Esophagus muscularis mucosa (tissue), 4 donors: ENCODE data around the gene MCRIP2. TPM values are rescaled to one million over a fixed set of nuclear protein-coding genes. Genes with fewer than 3 reads are reported as not detected.

ENCODE experiments used
- DNase-seq: peaks from one replicate; pipeline ENCODE4 v3.0.0-alpha.2; 2017; ENCODE audit errors: extremely low spot score
- H3K27ac ChIP-seq, 4 donors: fragments of 200-600 bp; sonication (generic); replicated peaks in 1 of 4; 1 replicate in 3 of 4; 2 replicates in 1 of 4; pipeline ENCODE4 v1.5.1; 2016 to 2019; ENCODE audit warnings: mild to moderate bottlenecking in 1 of 4
- H3K27me3 ChIP-seq, 4 donors: fragments of 200-600 bp; sonication (generic); one replicate each; pipeline versions ENCODE4 v1.5.1 to v1.6.0; 2016 to 2019
- H3K36me3 ChIP-seq, 4 donors: fragments of 200-600 bp; sonication (generic); one replicate each; pipeline ENCODE4 v1.5.1; 2016 to 2019
- H3K4me1 ChIP-seq, 4 donors: fragments of 200-600 bp; sonication (generic); one replicate each; pipeline ENCODE4 v1.5.1; 2016 to 2019
- H3K4me3 ChIP-seq, 4 donors: fragments of 200-600 bp; sonication (generic); 1 replicate in 2 of 4; 2 replicates in 2 of 4; pipeline ENCODE4 v1.5.1; 2016 to 2019; ENCODE audit warnings: mild to moderate bottlenecking in 4 of 4, moderate library complexity in 1 of 4
- H3K9me3 ChIP-seq, 4 donors: fragments of 200-600 bp; sonication (generic); 1 replicate in 3 of 4; 2 replicates in 1 of 4; pipeline ENCODE4 v1.5.1; 2016 to 2019
- EP300 ChIP-seq: sonication (generic); formaldehyde crosslinking; IDR thresholded peaks from one replicate; pipeline ENCODE4 v1.6.1; 2017; ENCODE audit warnings: antibody characterized with exemption
- POLR2A ChIP-seq: fragments of 450-650 bp; IDR thresholded peaks from one replicate; pipeline ENCODE4 v1.6.1; 2017; ENCODE audit warnings: antibody characterized with exemption, moderate library complexity, mild to moderate bottlenecking, low read depth
- POLR2AphosphoS5 ChIP-seq, 2 donors: sonication (generic); formaldehyde crosslinking; IDR thresholded peaks; one replicate each; pipeline ENCODE4 v1.6.1; 2017; ENCODE audit warnings: antibody characterized with exemption in 2 of 2
- WGBS: methylation state at CpG from one replicate; pipeline ENCODE4 v1.1.5; 2018; 5-methylcytosine and 5-hydroxymethylcytosine counted together
- intact Hi-C: fragments of 100-400 bp; cut with DNase I; formaldehyde crosslinking; loops from one replicate; pipeline ENCODE4 v1.15.1; 2023
- total RNA-seq, 4 donors: library from RNA; depleted of rRNA; stranded (reverse); fragments of >200 nt; gene quantifications; one replicate each; pipeline versions ENCODE4 v1.1.0 to v1.2.1, GENCODE V29; 2016
- TF ChIP-seq, protein P1 (sequence below), 3 experiments: fragments of 200-600 bp in 2 of 3; fragments of 450-650 bp in 1 of 3; sonication (generic) in 2 of 3; IDR thresholded peaks; one replicate each; pipeline ENCODE4 v1.5.1; 2017 to 2019; ENCODE audit warnings: antibody characterized with exemption in 3 of 3, mild to moderate bottlenecking in 2 of 3, moderate library complexity in 1 of 3

Gene MCRIP2
- total RNA-seq, 4 donors from 2014 or later, result 50.7 to 65.4 (median 59.1) TPM

DNA sequence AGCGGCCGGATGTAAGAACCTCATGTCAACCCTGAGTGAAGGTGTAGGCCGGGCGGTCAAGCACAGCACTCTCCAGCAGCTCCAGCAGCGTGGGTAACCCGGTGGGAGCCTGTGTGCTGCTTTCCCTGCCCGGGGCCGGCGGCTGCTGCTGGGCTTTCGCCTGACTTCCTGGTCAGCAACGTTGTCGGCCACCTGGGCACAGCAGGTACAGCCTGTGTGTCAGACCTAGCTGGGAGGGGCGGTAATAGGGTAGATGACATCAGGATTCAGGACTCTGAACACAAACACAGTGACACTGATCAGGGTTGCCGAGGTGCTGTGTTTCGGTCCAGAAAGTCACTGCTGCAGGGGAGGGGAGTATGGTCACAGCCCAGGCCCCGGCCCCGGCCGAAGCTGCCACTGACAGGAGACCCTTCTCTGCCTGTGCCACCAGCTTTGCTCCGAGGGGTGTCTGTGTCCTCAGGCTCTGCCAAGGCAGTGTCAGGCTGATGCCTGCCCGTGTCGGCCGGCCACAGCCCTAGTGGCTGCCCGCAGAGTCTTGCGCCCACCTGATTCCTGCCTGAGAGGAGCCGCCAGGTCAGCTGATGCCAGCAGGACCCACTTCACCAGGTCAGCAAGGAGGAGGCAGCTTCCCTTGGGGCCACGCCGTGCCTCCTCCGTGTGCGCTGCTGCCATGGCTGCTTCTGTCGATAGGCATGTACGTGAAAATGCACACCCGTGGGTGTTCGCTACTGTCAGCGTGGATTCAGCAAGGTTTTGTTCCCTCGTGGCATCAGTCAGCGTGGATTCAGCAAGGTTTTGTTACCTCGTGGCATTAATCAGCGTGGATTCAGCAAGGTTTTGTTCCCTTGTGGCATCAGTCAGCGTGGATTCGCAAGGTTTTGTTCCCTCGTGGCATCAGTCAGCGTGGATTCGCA lies 42.5 kb upstream of the MCRIP2 start:
- H3K9me3 ChIP-seq, result no peaks in the 10 kb centered on the region
- H3K27me3 ChIP-seq, result no peaks in the 10 kb centered on the region
- H3K27ac ChIP-seq, result no peak overlapping the region
- no peak for DNase-seq
- H3K36me3 ChIP-seq, result peaks cover 0 to 33% (median 20%) of the 10 kb centered on the region in 4 donors
- no peak overlapping the region for H3K4me3 ChIP-seq
- intact Hi-C loops, result no loop called here
- 97% methylated on average over 35 of the region's 43 CpGs for WGBS
- TF ChIP-seq POLR2AphosphoS5 (IDR thresholded peaks at IDR 0.05), result no peak
- TF ChIP-seq EP300, result no peak
- TF ChIP-seq, protein P1, sequence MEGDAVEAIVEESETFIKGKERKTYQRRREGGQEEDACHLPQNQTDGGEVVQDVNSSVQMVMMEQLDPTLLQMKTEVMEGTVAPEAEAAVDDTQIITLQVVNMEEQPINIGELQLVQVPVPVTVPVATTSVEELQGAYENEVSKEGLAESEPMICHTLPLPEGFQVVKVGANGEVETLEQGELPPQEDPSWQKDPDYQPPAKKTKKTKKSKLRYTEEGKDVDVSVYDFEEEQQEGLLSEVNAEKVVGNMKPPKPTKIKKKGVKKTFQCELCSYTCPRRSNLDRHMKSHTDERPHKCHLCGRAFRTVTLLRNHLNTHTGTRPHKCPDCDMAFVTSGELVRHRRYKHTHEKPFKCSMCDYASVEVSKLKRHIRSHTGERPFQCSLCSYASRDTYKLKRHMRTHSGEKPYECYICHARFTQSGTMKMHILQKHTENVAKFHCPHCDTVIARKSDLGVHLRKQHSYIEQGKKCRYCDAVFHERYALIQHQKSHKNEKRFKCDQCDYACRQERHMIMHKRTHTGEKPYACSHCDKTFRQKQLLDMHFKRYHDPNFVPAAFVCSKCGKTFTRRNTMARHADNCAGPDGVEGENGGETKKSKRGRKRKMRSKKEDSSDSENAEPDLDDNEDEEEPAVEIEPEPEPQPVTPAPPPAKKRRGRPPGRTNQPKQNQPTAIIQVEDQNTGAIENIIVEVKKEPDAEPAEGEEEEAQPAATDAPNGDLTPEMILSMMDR (IDR thresholded peaks at IDR 0.05), result no peak
- TF ChIP-seq POLR2A, result no peak
- peaks cover 0 to 12% (median 0%) of the 10 kb centered on the region in 4 donors for H3K4me1 ChIP-seq

DNA sequence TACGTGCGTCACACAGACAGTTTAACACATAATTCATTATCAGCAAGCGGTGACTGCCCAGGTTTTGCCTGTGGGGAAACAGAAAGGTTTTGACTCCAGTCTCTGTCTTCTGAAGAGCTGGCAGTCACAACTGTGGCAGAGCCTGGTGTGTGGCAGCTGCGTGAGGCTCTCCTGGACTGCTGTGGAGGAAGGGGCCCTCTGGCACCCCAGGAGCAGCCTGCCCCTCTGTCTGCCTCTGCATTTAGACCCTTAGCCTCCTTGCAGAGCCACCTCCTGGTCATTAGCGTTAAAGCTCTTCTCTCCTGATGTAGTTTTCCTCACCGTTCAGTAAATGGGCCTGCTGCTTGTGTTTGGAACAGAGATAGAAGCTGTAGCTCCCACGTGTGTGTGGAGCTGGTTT lies 40.8 kb upstream of the MCRIP2 start:
- no peak for TF ChIP-seq POLR2A
- TF ChIP-seq, protein P1 (IDR thresholded peaks at IDR 0.05), result no peak
- TF ChIP-seq EP300, result no peak
- no peak for TF ChIP-seq POLR2AphosphoS5 (IDR thresholded peaks at IDR 0.05)
- no peaks in the 10 kb centered on the region for H3K9me3 ChIP-seq
- no peak overlapping the region for H3K4me3 ChIP-seq
- no peak for DNase-seq
- no peaks in the 10 kb centered on the region for H3K4me1 ChIP-seq
- H3K27ac ChIP-seq, result no peak overlapping the region
- intact Hi-C loops, result no loop called here
- no peaks in the 10 kb centered on the region for H3K27me3 ChIP-seq
- WGBS, result 49% methylated on average over 7 of the region's 7 CpGs
- peaks cover 0 to 29% (median 18%) of the 10 kb centered on the region in 4 donors for H3K36me3 ChIP-seq

DNA sequence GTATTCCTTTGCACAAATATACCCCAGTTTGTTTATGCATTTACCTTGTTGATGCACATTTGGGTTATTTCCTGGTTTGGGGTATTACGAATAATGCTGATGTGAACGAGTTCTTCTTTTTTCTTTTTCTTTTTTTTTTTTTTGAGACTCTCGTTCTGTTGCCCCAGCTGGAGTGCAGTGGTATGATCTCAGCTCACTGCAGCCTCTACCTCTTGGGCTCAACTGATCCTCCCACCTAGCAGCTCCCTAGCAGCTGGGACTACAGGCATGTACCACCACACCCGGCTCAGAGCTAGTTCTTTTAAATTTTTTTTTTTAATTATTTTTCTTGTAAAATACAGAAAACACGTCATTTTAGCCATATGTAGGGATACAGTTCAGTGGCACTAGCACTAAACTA lies 37.7 kb upstream of the MCRIP2 start:
- TF ChIP-seq, protein P1 (IDR thresholded peaks at IDR 0.05), result no peak
- TF ChIP-seq POLR2A, result no peak
- TF ChIP-seq EP300, result no peak
- TF ChIP-seq POLR2AphosphoS5 (IDR thresholded peaks at IDR 0.05), result no peak
- intact Hi-C loops, result no loop called here

DNA sequence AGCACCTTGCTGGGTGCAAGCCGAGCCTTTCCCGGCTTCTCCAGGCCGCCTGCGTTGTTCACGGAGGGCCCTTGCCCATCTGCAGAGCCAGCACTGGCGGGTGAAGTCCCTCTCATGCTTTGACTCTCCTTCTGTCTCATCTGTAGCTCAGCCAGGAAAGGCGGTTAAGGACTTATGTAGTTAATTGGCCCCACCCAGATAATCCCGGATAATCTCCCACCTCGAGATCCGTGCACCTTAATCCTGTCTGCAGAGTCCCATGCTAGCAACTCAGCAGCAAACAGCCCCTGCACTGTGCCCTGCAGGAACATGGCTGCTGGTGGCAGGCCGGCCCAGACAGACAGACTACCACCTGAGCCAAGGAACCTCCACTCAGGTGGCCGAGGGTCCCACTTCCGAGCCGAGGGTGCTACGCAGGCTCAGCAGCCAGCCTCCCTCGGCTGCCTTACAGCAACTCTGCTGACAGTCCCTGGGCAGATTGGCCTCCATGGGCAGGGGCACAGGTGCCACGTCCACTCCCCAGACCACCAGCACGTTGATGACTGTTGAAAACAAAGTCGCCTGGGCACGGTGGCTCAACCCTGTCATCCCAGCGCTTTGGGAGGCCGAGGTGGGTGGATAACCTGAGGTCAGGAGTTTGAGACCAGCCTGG lies 34.8 kb upstream of the MCRIP2 start:
- H3K4me1 ChIP-seq, result peaks cover 0 to 14% (median 11%) of the 10 kb centered on the region in 4 donors
- no peak for DNase-seq
- 100% methylated on average over 14 of the region's 22 CpGs for WGBS
- no peak overlapping the region for H3K27ac ChIP-seq
- TF ChIP-seq POLR2AphosphoS5 (IDR thresholded peaks at IDR 0.05), result no peak
- TF ChIP-seq, protein P1 (IDR thresholded peaks at IDR 0.05), result no peak
- no peaks in the 10 kb centered on the region for H3K27me3 ChIP-seq
- no peaks in the 10 kb centered on the region for H3K36me3 ChIP-seq
- H3K4me3 ChIP-seq, result no peak overlapping the region
- no peaks in the 10 kb centered on the region for H3K9me3 ChIP-seq
- intact Hi-C loops, result no loop called here

More for the DNA sequence above, 37.7 kb upstream of the MCRIP2 start:
- H3K36me3 ChIP-seq, result peaks cover 0 to 18% (median 9%) of the 10 kb centered on the region in 4 donors
- H3K4me3 ChIP-seq, result no peak overlapping the region
- 86% methylated on average over 5 of the region's 5 CpGs for WGBS
- DNase-seq, result no peak
- H3K4me1 ChIP-seq, result no peaks in the 10 kb centered on the region
- H3K27me3 ChIP-seq, result no peaks in the 10 kb centered on the region
- H3K9me3 ChIP-seq, result no peaks in the 10 kb centered on the region
- no peak overlapping the region for H3K27ac ChIP-seq
